BJ (cell line): Measurements from ENCODE around the gene GUCA2B. TPM values are rescaled to one million over a fixed set of nuclear protein-coding genes. Genes with fewer than 3 reads are reported as not detected.

Experiments
- CTCF ChIA-PET: fragments of 350-600 bp; formaldehyde crosslinking; extraction: SDS; loops from one replicate; lab custom pipeline; 2021; ENCODE audit warnings: antibody characterized with exemption, inconsistent platforms; lab: Yijun Ruan, JAX
- POLR2A ChIA-PET: fragments of 300-600 bp; sonication (Branson Sonifier 250); formaldehyde crosslinking; extraction: SDS; loops from one replicate; lab custom pipeline; 2021; ENCODE audit warnings: antibody characterized with exemption; lab: Charles Lee
- DNase-seq: peaks from one replicate; pipeline ENCODE4 v3.0.0-alpha.2; 2011; ENCODE audit warnings: low read depth
- H3K27me3 ChIP-seq: 2 replicates; pipeline ENCODE4 v1.6.0; 2011; ENCODE audit warnings: low read length; ENCODE audit not compliant: control insufficient read depth, insufficient read depth
- H3K36me3 ChIP-seq: 2 replicates; pipeline ENCODE4 v1.5.1; 2011; ENCODE audit warnings: low read length; ENCODE audit not compliant: control insufficient read depth, insufficient read depth
- H3K4me3 ChIP-seq: 2 replicates; pipeline ENCODE4 v1.5.1; 2011; ENCODE audit warnings: low read depth, mild to moderate bottlenecking, control low read depth, low read length
- CTCF ChIP-seq: IDR thresholded peaks from 2 replicates; pipeline ENCODE4 v1.5.1; 2011; ENCODE audit warnings: low read depth, mild to moderate bottlenecking, control low read depth, inconsistent platforms, low read length, moderate library complexity; ENCODE audit not compliant: insufficient read depth
- polyA plus RNA-seq: library from polyadenylated mRNA; depleted of rRNA; stranded (reverse); fragments of >200 nt; gene quantifications from 2 replicates; pipeline ENCODE4 v1.2.3, GENCODE V29; 2011

GUCA2B gene
- polyA plus RNA-seq, 1 experiment: not detected

DNA sequence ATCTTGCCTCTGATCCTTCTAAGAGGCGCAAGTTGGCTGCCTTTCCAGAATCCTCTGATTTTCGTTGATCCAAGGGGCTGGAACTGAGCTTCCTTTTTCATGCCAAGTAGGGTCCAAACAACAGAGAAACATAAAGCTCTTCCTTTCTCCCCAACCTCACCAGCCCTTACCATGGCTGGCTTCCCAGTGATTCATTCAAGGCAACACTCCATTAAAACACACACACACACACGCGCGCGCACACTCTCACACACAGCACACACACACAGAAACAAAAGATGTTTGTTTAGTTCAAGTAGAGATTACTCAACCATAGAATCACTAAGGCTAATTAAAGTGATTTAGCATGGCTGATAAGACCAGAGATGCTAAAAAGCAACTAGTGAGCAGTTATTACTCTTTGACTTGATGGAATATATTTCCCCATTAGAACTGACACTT, 24.4 kb downstream of the GUCA2B start:
- POLR2A ChIA-PET: interaction anchor here (0.6 kb wide), 1 partner anchor 334 kb away, joined by 4 read pairs; no protein-coding TSS in a partner anchor
- CTCF ChIA-PET: interaction anchor here (0.7 to 1.6 kb wide), 3 partner anchors 37 to 279 kb away, joined by 3 to 4 read pairs (median 3); partner anchors contain the start of gene PPCS
- Histone ChIP-seq H3K36me3 (no peaks in the 10 kb centered on the region; the same call in 1 of the 2 replicates), H3K27me3 (no peaks in the 10 kb centered on the region), H3K4me3 (no peak overlapping the region)
- no peak for TF ChIP-seq CTCF
- peak; percentile 31 for DNase-seq

DNA sequence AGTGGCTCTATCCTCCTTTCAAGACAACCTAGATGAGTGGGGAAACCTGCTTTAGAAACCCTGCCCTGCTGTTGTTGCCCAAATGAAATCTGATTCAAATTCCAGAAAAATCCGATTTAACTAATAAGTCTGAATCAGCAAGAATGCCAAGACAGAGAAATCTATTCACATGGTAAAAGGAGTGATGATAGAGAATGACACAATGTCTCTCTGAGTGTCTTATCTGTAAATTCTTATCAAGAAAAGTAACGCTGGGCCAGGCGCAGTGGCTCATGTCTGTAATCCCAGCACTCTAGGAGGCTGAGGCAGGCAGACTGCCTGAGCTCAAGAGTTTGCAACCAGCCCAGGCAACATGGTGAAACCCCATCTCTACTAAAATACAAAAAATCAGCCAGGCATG, 25.0 kb downstream of the GUCA2B start:
- no peak for TF ChIP-seq CTCF

GRCh38 chr1:42179275-42179674, 26.1 kb downstream of the GUCA2B start:
- POLR2A ChIA-PET: no interaction called here

More for the DNA sequence above, 25.0 kb downstream of the GUCA2B start:
- H3K36me3 ChIP-seq: no peaks in the 10 kb centered on the region; the same call in 1 of the 2 replicates
- no peak overlapping the region for H3K4me3 ChIP-seq
- no peaks in the 10 kb centered on the region for H3K27me3 ChIP-seq
- ChIA-PET POLR2A (no interaction called here), CTCF (interaction anchor here (1.1 kb wide), 1 partner anchor 8 kb away, joined by 4 read pairs; no protein-coding TSS in a partner anchor)
- no peak for DNase-seq

DNA sequence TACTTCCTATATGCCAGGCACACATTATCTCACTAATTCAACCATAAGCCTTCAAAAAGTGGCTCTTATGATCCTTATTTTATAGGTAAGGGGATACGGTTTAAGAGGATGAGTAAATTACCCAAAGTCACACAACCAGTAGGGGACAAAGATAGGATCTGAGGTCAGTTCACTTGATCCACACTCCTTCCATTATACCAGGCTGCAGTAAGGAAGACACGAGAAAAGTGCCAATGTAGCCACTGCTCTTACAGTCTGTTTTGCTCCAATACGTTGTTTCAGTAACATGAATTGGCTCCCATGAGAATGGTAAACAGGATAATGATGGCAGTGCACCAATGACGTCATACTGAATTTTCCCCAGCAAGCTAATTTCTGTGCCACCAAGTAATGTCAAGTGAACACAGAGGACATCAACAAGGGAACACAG, 26.7 kb downstream of the GUCA2B start:
- Histone ChIP-seq H3K36me3 (peaks cover 1% of the 10 kb centered on the region), H3K27me3 (no peaks in the 10 kb centered on the region), H3K4me3 (no peak overlapping the region)
- ChIA-PET POLR2A (no interaction called here), CTCF (no interaction called here)
- TF ChIP-seq CTCF: no peak
- DNase-seq: no peak

More at GRCh38 chr1:42179275-42179674, 26.1 kb downstream of the GUCA2B start:
- Histone ChIP-seq H3K36me3 (no peaks in the 10 kb centered on the region; the same call in 1 of the 2 replicates), H3K27me3 (no peaks in the 10 kb centered on the region), H3K4me3 (no peak overlapping the region)
- DNase-seq: no peak
- CTCF ChIA-PET: interaction anchor here (1.1 kb wide), 1 partner anchor 9 kb away, joined by 4 read pairs; no protein-coding TSS in a partner anchor
- no peak for TF ChIP-seq CTCF

DNA sequence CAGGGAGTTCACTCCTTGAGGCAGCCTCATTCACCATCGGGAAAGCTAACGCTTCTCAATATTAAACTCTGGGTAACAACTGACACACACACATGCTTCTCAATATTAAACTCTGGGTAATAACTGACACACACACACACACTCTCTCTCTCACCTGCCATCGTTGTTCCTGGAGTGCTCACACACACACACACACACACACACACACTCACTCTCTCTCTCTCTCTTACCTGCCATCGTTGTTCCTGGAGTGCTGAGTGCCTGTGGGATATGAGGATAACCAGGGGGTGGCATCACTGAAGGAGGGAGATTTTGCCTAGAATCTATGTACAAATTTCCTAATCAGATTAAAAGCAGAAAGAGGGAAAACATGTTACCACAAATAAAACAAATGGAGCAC, 28.5 kb downstream of the GUCA2B start:
- peaks cover 2% of the 10 kb centered on the region for H3K36me3 ChIP-seq
- no peak overlapping the region for H3K4me3 ChIP-seq
- no peaks in the 10 kb centered on the region for H3K27me3 ChIP-seq
- POLR2A ChIA-PET: no interaction called here
- TF ChIP-seq CTCF: no peak
- CTCF ChIA-PET: interaction anchor here (1.0 kb wide), 2 partner anchors 9 to 151 kb away, joined by 3 read pairs; no protein-coding TSS in a partner anchor
- DNase-seq: no peak
